Heart left ventricle (tissue), 16 donors: ENCODE results near the gene LTO1. TPM values are rescaled to one million over a fixed set of nuclear protein-coding genes. Genes with fewer than 3 reads are reported as not detected.

Source experiments
- ATAC-seq, 4 donors: fragments of 200-7000 bp; cut with Tn5 transposase; one replicate each; pipeline ENCODE4 v1.9.1; 2020 to 2022; ENCODE audit warnings: moderate library complexity in 4 of 4, mild to moderate bottlenecking in 3 of 4, moderate number of reproducible peaks in 1 of 4
- DNase-seq, 5 donors: peaks; one replicate each; pipeline ENCODE4 v3.0.0-alpha.2; 2020
- H3K27ac ChIP-seq, 12 donors: fragments of 200-600 bp; sonication (generic) in 4 of 12; one replicate each; pipeline versions ENCODE4 v1.5.0 to v1.8.0; 2016 to 2022; ENCODE audit warnings: mild to moderate bottlenecking in 2 of 12
- H3K27me3 ChIP-seq, 9 donors: fragments of 200-600 bp; sonication (generic) in 2 of 9; one replicate each; pipeline versions ENCODE4 v1.5.1 to v1.8.0; 2016 to 2022; ENCODE audit warnings: mild to moderate bottlenecking in 3 of 9
- H3K36me3 ChIP-seq, 9 donors: fragments of 200-600 bp; sonication (generic) in 2 of 9; one replicate each; pipeline versions ENCODE4 v1.5.0 to v1.8.0; 2018 to 2022; ENCODE audit warnings: mild to moderate bottlenecking in 2 of 9
- H3K4me1 ChIP-seq, 12 donors: fragments of 200-600 bp; sonication (generic) in 4 of 12; one replicate each; pipeline versions ENCODE4 v1.5.0 to v1.8.0; 2016 to 2022; ENCODE audit warnings: mild to moderate bottlenecking in 3 of 12
- H3K4me3 ChIP-seq, 12 donors: fragments of 200-600 bp; sonication (generic) in 4 of 12; one replicate each; pipeline versions ENCODE4 v1.5.0 to v1.8.0; 2017 to 2022; ENCODE audit warnings: mild to moderate bottlenecking in 9 of 12, moderate library complexity in 4 of 12
- H3K9me3 ChIP-seq, 12 donors: fragments of 200-600 bp; sonication (generic) in 4 of 12; one replicate each; pipeline versions ENCODE4 v1.5.0 to v1.8.0; 2016 to 2022; ENCODE audit warnings: mild to moderate bottlenecking in 1 of 12
- POLR2A ChIP-seq, 2 donors: fragments of 450-650 bp; IDR thresholded peaks; one replicate each; pipeline ENCODE4 v1.6.1; 2017; ENCODE audit warnings: antibody characterized with exemption in 2 of 2, mild to moderate bottlenecking in 2 of 2, moderate library complexity in 2 of 2
- WGBS, 4 donors: extraction: QIAGEN DNeasy Blood & Tissue Kit in 2 of 4; methylation state at CpG; one replicate each; pipeline versions ENCODE4 v1.1.5 to v1.1.7; 2013 to 2018; 5-methylcytosine and 5-hydroxymethylcytosine counted together
- intact Hi-C, 10 donors: fragments of 100-400 bp; cut with DNase I; formaldehyde crosslinking; loops; one replicate each; pipeline versions ENCODE4 v1.11.1 to v1.14.2; 2022
- polyA plus RNA-seq, 2 donors: library from polyadenylated mRNA; stranded (reverse); fragments of 200-250 nt; gene quantifications; one replicate each; pipeline ENCODE4 v1.2.3, GENCODE V29; 2013
- total RNA-seq, 9 donors: library from RNA; depleted of rRNA in 2 of 9; stranded (reverse); fragments of >200 nt in 2 of 9; fragmentation: NEBNext Ultra II Directional in 3 of 9; extraction: Animal tissue kit (Norgen Biotek cat#: 25700) in 3 of 9; gene quantifications; one replicate each; pipeline versions ENCODE4 v1.1.0 to v1.2.4, GENCODE V29; 2016 to 2023
- TF ChIP-seq, protein P1 (sequence below), 12 donors: fragments of 200-600 bp; sonication (generic) in 4 of 12; IDR thresholded peaks; one replicate each; pipeline versions ENCODE4 v1.5.0 to v1.8.0; 2018 to 2022; ENCODE audit warnings: antibody characterized with exemption in 12 of 12, mild to moderate bottlenecking in 5 of 12
- donor health status: ischemic (EF 13 %, LVEDD 7.1; RV severe dilation, severe dysfunction).
- donor health status: healthy with polysubstance abuse.
- donor health status: DM: no; HTN: yes; CAD: no.
- donor health status: DM: no; HTN: no; CAD: no.
- donor health status: ischemic (EF 25% LVEDD 6.9; RV normal size, moderate dysfunction).
- donor health status: ischemic (EF 25% LVEDD 5.7; RV mildly dilated, moderate dysfunction).
- donor health status: healthy.
- donor health status: DM: yes; HTN: yes; CAD: no.
- donor health status: ischemic (EF 35%, LVEDD 5.7; RV mildly dilated, moderate dysfunction).
- donor health status: nonischemic (EF 11% LVEDD 7.7; RV severe dilation, severe dysfunction).
- donor health status: DM: yes; HTN: yes; CAD: no.
- donor health status: PGD.
- donor health status: ischemic (EF 29% LVEDD 5.4; RV normal size, mild dysfunction).
- donor health status: nonischemic (EF 23%, LVEDD 6.1; RV moderate dilation, normal function).

Gene LTO1
- total and polyA plus RNA-seq, 11 donors = 4.1 to 14.4 (median 9.4) TPM

- H3K4me1 ChIP-seq = peaks cover 0 to 27% (median 10%) of the 10 kb centered on the region in 12 donors
- no peaks in the 10 kb centered on the region for H3K36me3 ChIP-seq
- no peaks in the 10 kb centered on the region for H3K9me3 ChIP-seq
- H3K27me3 ChIP-seq = peaks cover 35 to 72% (median 42%) of the 10 kb centered on the region in 9 donors
- H3K4me3 ChIP-seq = no peak overlapping the region
- 51 to 67% (median 56%) methylated on average over 7 of the region's 7 CpGs for WGBS, 4 donors
- no peak for TF ChIP-seq POLR2A (IDR thresholded peaks at IDR 0.05)
- TF ChIP-seq, protein P1, sequence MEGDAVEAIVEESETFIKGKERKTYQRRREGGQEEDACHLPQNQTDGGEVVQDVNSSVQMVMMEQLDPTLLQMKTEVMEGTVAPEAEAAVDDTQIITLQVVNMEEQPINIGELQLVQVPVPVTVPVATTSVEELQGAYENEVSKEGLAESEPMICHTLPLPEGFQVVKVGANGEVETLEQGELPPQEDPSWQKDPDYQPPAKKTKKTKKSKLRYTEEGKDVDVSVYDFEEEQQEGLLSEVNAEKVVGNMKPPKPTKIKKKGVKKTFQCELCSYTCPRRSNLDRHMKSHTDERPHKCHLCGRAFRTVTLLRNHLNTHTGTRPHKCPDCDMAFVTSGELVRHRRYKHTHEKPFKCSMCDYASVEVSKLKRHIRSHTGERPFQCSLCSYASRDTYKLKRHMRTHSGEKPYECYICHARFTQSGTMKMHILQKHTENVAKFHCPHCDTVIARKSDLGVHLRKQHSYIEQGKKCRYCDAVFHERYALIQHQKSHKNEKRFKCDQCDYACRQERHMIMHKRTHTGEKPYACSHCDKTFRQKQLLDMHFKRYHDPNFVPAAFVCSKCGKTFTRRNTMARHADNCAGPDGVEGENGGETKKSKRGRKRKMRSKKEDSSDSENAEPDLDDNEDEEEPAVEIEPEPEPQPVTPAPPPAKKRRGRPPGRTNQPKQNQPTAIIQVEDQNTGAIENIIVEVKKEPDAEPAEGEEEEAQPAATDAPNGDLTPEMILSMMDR (IDR thresholded peaks at IDR 0.05) = no peak
- DNase-seq (no peak), ATAC-seq (no peak)
- no peak overlapping the region for H3K27ac ChIP-seq
- intact Hi-C loops = loop anchor here in 4 of 10 donors (5.0 kb wide), 3 partner anchors 180 to 485 kb away; no protein-coding TSS in a partner anchor
These were observed 32.0 kb upstream of the LTO1 start for GRCh38 chr11:69707176-69707575.

GRCh38 chr11:69705901-69706787 lies 31.0 kb upstream of the LTO1 start:
- 55 to 67% (median 63%) methylated on average over 14 to 20 of the region's 20 CpGs for WGBS, 4 donors
- peak in 1 of 4 donors; percentile 17 for ATAC-seq
- TF ChIP-seq, protein P1 (IDR thresholded peaks at IDR 0.05) = no peak
- no peak for TF ChIP-seq POLR2A (IDR thresholded peaks at IDR 0.05)
- intact Hi-C loops = loop anchor here in 5 of 10 donors (2.0 to 5.0 kb wide), 4 partner anchors 181 to 486 kb away; no protein-coding TSS in a partner anchor
- Histone ChIP-seq H3K27ac (no peak overlapping the region), H3K4me1 (peaks cover 0 to 30% (median 11%) of the 10 kb centered on the region in 12 donors), H3K4me3 (no peak overlapping the region), H3K9me3 (no peaks in the 10 kb centered on the region), H3K27me3 (peaks cover 38 to 81% (median 52%) of the 10 kb centered on the region in 9 donors), H3K36me3 (no peaks in the 10 kb centered on the region)
- DNase-seq = no peak

DNA sequence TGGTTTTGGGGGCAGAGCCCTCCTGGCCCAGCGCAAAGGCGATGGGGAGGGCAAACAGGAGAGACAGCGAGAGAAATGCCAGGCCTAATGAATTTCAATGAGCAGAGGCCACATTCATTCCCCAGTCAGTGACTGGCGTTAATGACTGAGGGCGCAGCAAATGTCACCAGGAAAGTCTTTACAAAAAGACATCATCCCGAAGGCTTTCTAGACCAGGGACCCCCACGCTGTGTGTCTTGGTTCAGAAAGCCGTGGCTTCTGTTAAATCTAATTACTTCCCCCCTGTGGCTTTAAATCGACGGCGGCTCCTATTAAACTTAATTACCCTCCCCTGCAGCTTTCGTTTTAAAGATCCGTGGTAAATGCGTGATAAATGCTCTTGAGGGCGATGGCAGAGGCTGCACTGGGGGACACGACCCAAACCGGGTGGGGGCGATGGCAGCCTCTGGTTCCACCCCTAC lies 30.2 kb upstream of the LTO1 start:
- no peak overlapping the region for H3K27ac ChIP-seq
- H3K9me3 ChIP-seq = no peaks in the 10 kb centered on the region
- 20 to 35% (median 29%) methylated on average over 18 of the region's 18 CpGs for WGBS, 4 donors
- H3K27me3 ChIP-seq = peaks cover 38 to 82% (median 59%) of the 10 kb centered on the region in 9 donors
- H3K36me3 ChIP-seq = no peaks in the 10 kb centered on the region
- peaks cover 0 to 36% (median 13%) of the 10 kb centered on the region in 12 donors for H3K4me1 ChIP-seq
- ATAC-seq (no peak), DNase-seq (no peak)
- intact Hi-C loops = loop anchor here in 5 of 10 donors (2.0 to 5.0 kb wide), 4 partner anchors 182 to 487 kb away; no protein-coding TSS in a partner anchor
- TF ChIP-seq, protein P1 (IDR thresholded peaks at IDR 0.05) = no peak
- no peak overlapping the region for H3K4me3 ChIP-seq
